OCI-LY1 (cell line): ENCODE data around the gene SDK1.

Experiments used
- H2AFZ ChIP-seq: fragments of 200-600 bp; sonication (generic), shearing (Covaris generic); 2 replicates; pipeline ENCODE4 v1.6.0; 2014; ENCODE audit warnings: antibody characterized with exemption, mild to moderate bottlenecking, low read length
- H3F3A ChIP-seq: fragments of 200-600 bp; sonication (generic), shearing (Covaris generic); 2 replicates; pipeline ENCODE4 v1.6.0; 2014; ENCODE audit warnings: mild to moderate bottlenecking, antibody characterized with exemption, low read length, moderate library complexity; ENCODE audit not compliant: insufficient read depth
- H3K27ac ChIP-seq: fragments of 200-600 bp; sonication (generic); 2 replicates; pipeline ENCODE4 v1.5.1; 2014; ENCODE audit warnings: low read length, mixed run types, mild to moderate bottlenecking, low read depth; ENCODE audit not compliant: poor library complexity, severe bottlenecking
- H3K27me3 ChIP-seq: fragments of 200-600 bp; sonication (generic); 2 replicates; pipeline ENCODE4 v1.6.0; 2014; ENCODE audit warnings: antibody characterized with exemption, mild to moderate bottlenecking, low read length, moderate library complexity; ENCODE audit not compliant: insufficient read depth
- H3K36me3 ChIP-seq: fragments of 200-600 bp; sonication (generic); 2 replicates; pipeline ENCODE4 v1.6.1; 2014; ENCODE audit warnings: mild to moderate bottlenecking, antibody characterized with exemption, low read length, moderate library complexity, mixed read lengths; ENCODE audit not compliant: insufficient read depth
- H3K4me1 ChIP-seq: fragments of 200-600 bp; sonication (generic); 2 replicates; pipeline ENCODE4 v1.5.1; 2014; ENCODE audit warnings: mild to moderate bottlenecking, low read length, moderate library complexity; ENCODE audit not compliant: insufficient read depth, severe bottlenecking
- H3K4me2 ChIP-seq: fragments of 200-600 bp; sonication (generic), shearing (Covaris generic); 2 replicates; pipeline ENCODE4 v1.6.1; 2014; ENCODE audit warnings: low read length
- H3K4me3 ChIP-seq: fragments of 200-600 bp; sonication (generic); 2 replicates; pipeline ENCODE4 v1.5.1; 2014; ENCODE audit warnings: low read length, low read depth, mild to moderate bottlenecking, mixed read lengths; ENCODE audit not compliant: poor library complexity, severe bottlenecking
- H3K79me2 ChIP-seq: fragments of 200-600 bp; shearing (Covaris generic); 2 replicates; pipeline ENCODE4 v1.6.1; 2016; ENCODE audit warnings: mixed run types, low read length, mixed read lengths; ENCODE audit not compliant: insufficient read depth
- H3K9ac ChIP-seq: fragments of 200-600 bp; sonication (generic), shearing (Covaris generic); 2 replicates; pipeline ENCODE4 v1.6.1; 2014; ENCODE audit warnings: mild to moderate bottlenecking, low read length, mixed read lengths
- H3K9me2 ChIP-seq: fragments of 200-600 bp; sonication (generic), shearing (Covaris generic); 2 replicates; pipeline ENCODE4 v1.6.1; 2014; ENCODE audit warnings: low read depth, mild to moderate bottlenecking, low read length, mixed read lengths
- H3K9me3 ChIP-seq: fragments of 200-600 bp; shearing (Covaris generic); 2 replicates; pipeline ENCODE4 v1.6.1; 2014; ENCODE audit warnings: low read length, mixed read lengths
- H4K20me1 ChIP-seq: fragments of 200-600 bp; sonication (generic), shearing (Covaris generic); 2 replicates; pipeline ENCODE4 v1.6.0; 2016; ENCODE audit warnings: mild to moderate bottlenecking, low read length; ENCODE audit not compliant: insufficient read depth
- CTCF ChIP-seq: fragments of 200-600 bp; sonication (generic), shearing (Covaris generic); IDR thresholded peaks from 2 replicates; pipeline ENCODE4 v1.5.1; 2017; ENCODE audit warnings: mild to moderate bottlenecking, antibody characterized with exemption, low read length, moderate library complexity, mixed read lengths
- EZH2 ChIP-seq: fragments of 200-600 bp; sonication (generic), shearing (Covaris generic); IDR thresholded peaks from 2 replicates; pipeline ENCODE4 v1.8.0; 2017; ENCODE audit warnings: borderline replicate concordance, mixed run types, mild to moderate bottlenecking, antibody characterized with exemption, low read length, moderate library complexity, mixed read lengths

Gene SDK1

DNA sequence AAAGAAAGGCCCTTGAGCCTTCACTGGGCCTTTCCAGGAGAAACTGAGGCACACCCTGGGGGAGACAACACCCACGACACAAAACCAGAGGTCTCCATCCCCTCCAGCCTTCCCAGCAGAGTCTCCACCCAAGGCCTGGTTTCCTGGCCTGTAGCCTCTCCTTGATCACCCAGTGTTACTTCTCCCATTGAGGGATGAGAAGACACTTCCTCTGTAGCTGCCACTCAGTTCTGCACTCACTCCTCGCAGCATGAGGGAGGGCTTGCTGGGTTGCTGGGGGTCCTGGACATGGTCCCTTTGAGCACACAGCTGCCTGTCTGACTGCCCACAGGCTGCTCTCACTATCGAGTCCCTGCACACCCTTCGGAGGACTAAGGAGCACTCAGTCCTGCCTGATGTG, 943.0 kb downstream of the SDK1 start:
- Histone ChIP-seq H3K4me1 (no peaks in the 10 kb centered on the region), H3K36me3 (peaks cover 7% of the 10 kb centered on the region; the same call in 1 of the 2 replicates), H4K20me1 (no peaks in the 10 kb centered on the region), H3K4me2 (no peak overlapping the region), H3K9me2 (no peaks in the 10 kb centered on the region), H3K27me3 (no peaks in the 10 kb centered on the region), H2AFZ (no peak overlapping the region), H3K9me3 (no peaks in the 10 kb centered on the region), H3F3A (no peaks in the 10 kb centered on the region), H3K79me2 (no peaks in the 10 kb centered on the region), H3K9ac (no peak overlapping the region), H3K4me3 (no peak overlapping the region), H3K27ac (no peak overlapping the region)
- TF ChIP-seq EZH2 (no peak), CTCF (no peak)

GRCh38 chr7:4244635-4245034, 943.6 kb downstream of the SDK1 start:
- H3K79me2 ChIP-seq: no peaks in the 10 kb centered on the region
- no peak overlapping the region for H3K9ac ChIP-seq
- H3K9me2 ChIP-seq: no peaks in the 10 kb centered on the region
- H3K4me1 ChIP-seq: no peaks in the 10 kb centered on the region
- H3K4me3 ChIP-seq: no peak overlapping the region
- no peak overlapping the region for H2AFZ ChIP-seq
- H3K27ac ChIP-seq: no peak overlapping the region
- no peaks in the 10 kb centered on the region for H4K20me1 ChIP-seq
- H3K9me3 ChIP-seq: no peaks in the 10 kb centered on the region
- H3K36me3 ChIP-seq: peaks cover 7% of the 10 kb centered on the region; the same call in 1 of the 2 replicates
- no peak for TF ChIP-seq EZH2
- TF ChIP-seq CTCF: no peak
- H3K4me2 ChIP-seq: no peak overlapping the region
- H3K27me3 ChIP-seq: no peaks in the 10 kb centered on the region
- no peaks in the 10 kb centered on the region for H3F3A ChIP-seq

GRCh38 chr7:4245135-4245865, 944.2 kb downstream of the SDK1 start:
- Histone ChIP-seq H2AFZ (no peak overlapping the region), H3K4me1 (no peaks in the 10 kb centered on the region), H3K9me3 (no peaks in the 10 kb centered on the region), H3K4me2 (no peak overlapping the region), H3K9me2 (no peaks in the 10 kb centered on the region), H3K36me3 (peaks cover 7% of the 10 kb centered on the region; the same call in 1 of the 2 replicates), H3K27ac (no peak overlapping the region), H3F3A (no peaks in the 10 kb centered on the region), H3K27me3 (no peaks in the 10 kb centered on the region), H3K9ac (no peak overlapping the region), H3K4me3 (no peak overlapping the region), H4K20me1 (no peaks in the 10 kb centered on the region), H3K79me2 (no peaks in the 10 kb centered on the region)
- TF ChIP-seq EZH2 (no peak), CTCF (no peak)
